Karpas-422 (cell line): ENCODE data around the gene MOCOS. TPM values are rescaled to one million over a fixed set of nuclear protein-coding genes. Genes with fewer than 3 reads are reported as not detected.
A peak's percentile ranks its signal among the peaks of the same experiment; 100 is the strongest.

Source experiments
- DNase-seq: peaks from one replicate; pipeline ENCODE4 v3.0.0-alpha.2; 2015
- H2AFZ ChIP-seq: fragments of 200-600 bp; sonication (generic); 2 replicates; pipeline ENCODE4 v1.6.1; 2014; ENCODE audit warnings: antibody characterized with exemption, low read length, mixed read lengths
- H3K27ac ChIP-seq: fragments of 200-600 bp; sonication (generic); 2 replicates; pipeline ENCODE4 v1.5.1; 2014; ENCODE audit warnings: mild to moderate bottlenecking, low read length, moderate library complexity
- H3K27me3 ChIP-seq: fragments of 200-600 bp; sonication (generic); 2 replicates; pipeline ENCODE4 v1.6.1; 2014; ENCODE audit warnings: low read length, mixed read lengths
- H3K36me3 ChIP-seq: fragments of 200-600 bp; sonication (generic); 2 replicates; pipeline ENCODE4 v1.6.1; 2014; ENCODE audit warnings: low read length, mixed read lengths; ENCODE audit not compliant: insufficient read depth
- H3K4me1 ChIP-seq: fragments of 200-600 bp; sonication (generic); 2 replicates; pipeline ENCODE4 v1.6.1; 2014; ENCODE audit warnings: mild to moderate bottlenecking, low read length, mixed read lengths
- H3K4me2 ChIP-seq: fragments of 200-600 bp; sonication (generic); 2 replicates; pipeline ENCODE4 v1.6.1; 2014; ENCODE audit warnings: low read length, low read depth, mild to moderate bottlenecking; ENCODE audit not compliant: poor library complexity, severe bottlenecking
- H3K4me3 ChIP-seq: fragments of 200-600 bp; sonication (generic); 2 replicates; pipeline ENCODE4 v1.5.1; 2014; ENCODE audit warnings: mild to moderate bottlenecking, antibody characterized with exemption, low read length, mixed read lengths
- H3K79me2 ChIP-seq: fragments of 200-600 bp; sonication (generic); 2 replicates; pipeline ENCODE4 v1.6.1; 2014; ENCODE audit warnings: mild to moderate bottlenecking, low read length, mixed read lengths
- H3K9ac ChIP-seq: fragments of 200-600 bp; sonication (generic); 2 replicates; pipeline ENCODE4 v1.6.0; 2014; ENCODE audit warnings: low read length
- H3K9me2 ChIP-seq: fragments of 200-600 bp; sonication (generic), shearing (Covaris generic); replicated peaks from 2 replicates; pipeline ENCODE4 v1.6.0; 2014; ENCODE audit warnings: mild to moderate bottlenecking, low read length, moderate library complexity; ENCODE audit not compliant: insufficient read depth
- H3K9me3 ChIP-seq: fragments of 300-700, 200-600 bp; sonication (generic); 2 replicates; pipeline ENCODE4 v1.6.1; 2014; ENCODE audit warnings: low read length, mixed read lengths
- H4K20me1 ChIP-seq: fragments of 200-600 bp; sonication (generic); 2 replicates; pipeline ENCODE4 v1.6.1; 2014; ENCODE audit warnings: mild to moderate bottlenecking, antibody characterized with exemption, low read length, low read depth; ENCODE audit not compliant: insufficient read depth
- total RNA-seq: library from RNA; depleted of rRNA; stranded (reverse); fragments of >200 nt; shearing (Covaris generic); gene quantifications from 2 replicates; pipeline ENCODE4 v1.2.3, GENCODE V29; 2014; ENCODE audit warnings: low replicate concordance

The MOCOS gene
- total RNA-seq, 1 experiment from 2014 or later = not detected

DNA sequence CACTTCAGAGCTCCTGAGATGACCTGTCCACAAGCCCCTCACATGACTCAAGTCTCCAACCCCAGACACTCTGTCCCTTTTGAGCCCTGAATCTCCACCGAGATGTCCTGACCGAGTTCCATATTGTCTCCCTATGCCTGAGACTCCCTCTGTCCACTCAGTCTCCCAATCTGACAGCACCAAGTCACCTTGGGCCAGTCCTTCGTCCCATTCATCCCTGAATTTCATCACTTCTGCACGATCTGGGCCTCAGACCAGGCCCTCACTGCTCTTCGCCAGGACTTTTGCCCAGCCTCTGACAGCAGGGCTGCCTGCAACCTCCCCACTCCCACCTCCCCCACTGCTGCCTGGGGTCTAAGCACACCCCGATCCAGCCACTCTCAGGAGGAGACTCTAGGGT lies 4.3 kb upstream of the MOCOS start:
- H3K27ac ChIP-seq = no peak overlapping the region
- no peaks in the 10 kb centered on the region for H3K79me2 ChIP-seq
- no peak for DNase-seq
- H3K4me2 ChIP-seq = no peak overlapping the region
- H4K20me1 ChIP-seq = peaks cover 37% of the 10 kb centered on the region; the same call in 1 of the 2 replicates
- no peaks in the 10 kb centered on the region for H3K9me2 ChIP-seq
- no peak overlapping the region for H2AFZ ChIP-seq
- H3K4me3 ChIP-seq = no peak overlapping the region
- no peaks in the 10 kb centered on the region for H3K27me3 ChIP-seq
- no peaks in the 10 kb centered on the region for H3K9me3 ChIP-seq
- H3K9ac ChIP-seq = no peak overlapping the region
- peaks cover 29% of the 10 kb centered on the region for H3K4me1 ChIP-seq
- H3K36me3 ChIP-seq = no peaks in the 10 kb centered on the region

DNA sequence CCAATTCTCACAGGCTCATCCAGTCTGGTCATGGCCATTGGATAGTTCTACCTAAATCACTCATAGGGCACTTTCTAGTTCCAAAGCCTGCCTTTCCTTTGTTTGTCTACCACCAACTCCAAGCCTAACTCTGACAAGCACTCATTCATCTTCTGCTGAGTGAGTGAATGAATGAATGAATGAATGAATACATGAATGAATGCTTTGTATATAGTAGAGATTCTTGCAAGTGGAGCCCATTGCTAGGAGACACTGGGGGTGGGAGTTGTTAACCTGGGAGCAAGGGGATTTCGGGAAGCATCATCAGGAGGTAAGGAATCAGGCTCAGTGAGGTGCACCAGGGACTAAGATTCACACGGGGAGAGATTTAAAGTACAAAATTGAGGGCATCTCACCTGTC lies 3.3 kb upstream of the MOCOS start:
- Histone ChIP-seq H3K9ac (no peak overlapping the region), H3K27ac (no peak overlapping the region), H3K4me3 (no peak overlapping the region), H3K9me2 (no peaks in the 10 kb centered on the region), H3K27me3 (no peaks in the 10 kb centered on the region), H3K4me2 (no peak overlapping the region), H3K36me3 (no peaks in the 10 kb centered on the region), H2AFZ (no peak overlapping the region), H3K9me3 (no peaks in the 10 kb centered on the region), H4K20me1 (peaks cover 32% of the 10 kb centered on the region; the same call in 1 of the 2 replicates), H3K79me2 (no peaks in the 10 kb centered on the region), H3K4me1 (peaks cover 29% of the 10 kb centered on the region)
- DNase-seq = no peak

DNA sequence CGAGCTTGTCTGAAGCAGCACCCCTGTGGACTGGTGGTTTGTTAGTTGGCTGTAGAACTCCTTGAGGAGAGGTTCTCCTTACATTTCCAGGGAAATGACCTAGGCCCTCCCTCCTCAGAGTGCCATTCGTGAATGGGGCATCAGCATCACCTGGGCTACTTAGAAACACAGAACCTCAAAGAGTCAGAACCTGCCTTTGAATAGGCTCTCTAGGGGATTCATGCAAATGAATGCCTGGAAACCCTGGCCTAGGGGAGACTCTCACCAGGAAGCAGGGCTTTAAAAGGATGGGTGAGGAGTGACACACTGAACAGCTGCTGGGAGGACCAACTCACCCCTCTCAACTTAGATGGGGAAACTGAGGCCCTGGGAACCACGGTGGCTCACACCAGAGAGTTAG lies 2.1 kb upstream of the MOCOS start:
- H3K9me3 ChIP-seq = no peaks in the 10 kb centered on the region
- no peaks in the 10 kb centered on the region for H3K9me2 ChIP-seq
- H3K4me3 ChIP-seq = no peak overlapping the region
- H3K4me1 ChIP-seq = peaks cover 21% of the 10 kb centered on the region
- peak; percentile 77 for DNase-seq
- H3K9ac ChIP-seq = no peak overlapping the region
- no peaks in the 10 kb centered on the region for H3K27me3 ChIP-seq
- H3K4me2 ChIP-seq = no peak overlapping the region
- no peak overlapping the region for H2AFZ ChIP-seq
- H4K20me1 ChIP-seq = peaks cover 26% of the 10 kb centered on the region; the same call in 1 of the 2 replicates
- no peaks in the 10 kb centered on the region for H3K79me2 ChIP-seq
- H3K27ac ChIP-seq = no peak overlapping the region
- no peaks in the 10 kb centered on the region for H3K36me3 ChIP-seq

DNA sequence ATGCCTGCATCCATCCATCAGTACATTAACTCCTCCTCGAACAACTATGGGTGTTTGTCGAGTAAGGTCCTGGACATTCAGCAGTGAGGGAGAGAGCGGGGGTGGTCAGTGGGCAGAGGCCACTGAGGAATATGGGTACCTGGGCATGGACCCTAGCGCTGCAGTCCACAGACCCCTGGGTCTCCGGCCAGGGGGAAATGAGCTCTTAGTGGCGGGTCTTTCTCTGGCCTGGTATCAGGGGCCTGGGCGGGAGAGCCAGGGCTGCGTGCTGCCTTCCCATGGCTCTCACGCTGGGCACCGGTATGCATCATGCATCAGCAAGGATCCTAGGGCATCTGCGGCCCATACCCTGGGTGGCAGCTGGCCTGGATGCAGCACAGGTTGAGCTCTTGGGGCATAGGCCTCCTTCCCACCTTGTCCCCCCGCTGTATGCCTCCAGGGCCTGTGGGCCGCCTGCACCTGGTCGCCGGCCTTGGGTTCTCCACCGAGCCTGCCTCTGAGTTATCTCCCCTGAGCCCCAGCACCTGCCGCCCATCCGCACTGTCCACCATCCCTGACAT lies 1.3 kb upstream of the MOCOS start:
- Histone ChIP-seq H3K27ac (no peak overlapping the region), H3K9me2 (no peaks in the 10 kb centered on the region), H3K36me3 (no peaks in the 10 kb centered on the region), H3K27me3 (no peaks in the 10 kb centered on the region), H3K4me2 (no peak overlapping the region), H3K4me1 (peaks cover 18% of the 10 kb centered on the region), H3K9me3 (no peaks in the 10 kb centered on the region), H3K9ac (no peak overlapping the region), H3K4me3 (no peak overlapping the region), H4K20me1 (peaks cover 22% of the 10 kb centered on the region; the same call in 1 of the 2 replicates), H2AFZ (no peak overlapping the region), H3K79me2 (no peaks in the 10 kb centered on the region)
- DNase-seq = no peak

GRCh38 chr18:36186461-36187192 lies 670 bp upstream of the MOCOS start:
- H3K27ac ChIP-seq = no peak overlapping the region
- peaks cover 22% of the 10 kb centered on the region; the same call in 1 of the 2 replicates for H4K20me1 ChIP-seq
- H3K79me2 ChIP-seq = no peaks in the 10 kb centered on the region
- H3K9ac ChIP-seq = no peak overlapping the region
- no peak overlapping the region for H2AFZ ChIP-seq
- H3K4me1 ChIP-seq = peaks cover 18% of the 10 kb centered on the region
- no peaks in the 10 kb centered on the region for H3K27me3 ChIP-seq
- DNase-seq = no peak
- no peak overlapping the region for H3K4me2 ChIP-seq
- H3K4me3 ChIP-seq = no peak overlapping the region
- no peaks in the 10 kb centered on the region for H3K9me3 ChIP-seq
- H3K36me3 ChIP-seq = no peaks in the 10 kb centered on the region
- no peaks in the 10 kb centered on the region for H3K9me2 ChIP-seq

- no peak overlapping the region for H2AFZ ChIP-seq
- DNase-seq = no peak
- H3K4me3 ChIP-seq = no peak overlapping the region
- H3K4me1 ChIP-seq = peaks cover 18% of the 10 kb centered on the region
- no peaks in the 10 kb centered on the region for H3K9me3 ChIP-seq
- H3K27ac ChIP-seq = no peak overlapping the region
- H3K9ac ChIP-seq = no peak overlapping the region
- no peaks in the 10 kb centered on the region for H3K36me3 ChIP-seq
- H4K20me1 ChIP-seq = peaks cover 16% of the 10 kb centered on the region; the same call in 1 of the 2 replicates
- H3K27me3 ChIP-seq = no peaks in the 10 kb centered on the region
- H3K79me2 ChIP-seq = no peaks in the 10 kb centered on the region
- H3K4me2 ChIP-seq = no peak overlapping the region
- H3K9me2 ChIP-seq = no peaks in the 10 kb centered on the region
These were observed 777 bp downstream of the MOCOS start for GRCh38 chr18:36187826-36188721.

DNA sequence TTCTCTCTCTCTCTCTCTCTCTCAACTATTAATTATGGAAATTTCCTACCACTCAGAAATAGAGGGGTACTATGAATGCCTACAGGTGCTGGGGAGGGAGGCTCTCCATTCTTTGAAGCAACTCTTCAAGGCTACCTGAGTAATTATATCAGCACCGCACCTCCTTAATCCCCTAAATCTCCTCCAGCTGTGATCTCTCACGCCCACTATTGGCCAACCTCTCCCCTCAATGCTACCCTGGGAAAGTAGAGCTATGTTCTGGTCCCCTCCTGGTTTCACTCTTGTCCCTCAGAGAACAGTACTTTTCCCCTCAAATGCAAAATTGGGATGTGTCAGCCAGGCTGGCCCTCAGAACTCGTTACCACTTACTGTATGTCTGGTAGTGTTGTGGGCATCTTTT lies 1.6 kb downstream of the MOCOS start:
- H2AFZ ChIP-seq = no peak overlapping the region
- no peak for DNase-seq
- no peak overlapping the region for H3K4me2 ChIP-seq
- H3K9me2 ChIP-seq = no peaks in the 10 kb centered on the region
- H3K9ac ChIP-seq = no peak overlapping the region
- H3K27me3 ChIP-seq = no peaks in the 10 kb centered on the region
- no peak overlapping the region for H3K27ac ChIP-seq
- H3K36me3 ChIP-seq = no peaks in the 10 kb centered on the region
- peaks cover 13% of the 10 kb centered on the region; the same call in 1 of the 2 replicates for H4K20me1 ChIP-seq
- no peak overlapping the region for H3K4me3 ChIP-seq
- no peaks in the 10 kb centered on the region for H3K79me2 ChIP-seq
- H3K9me3 ChIP-seq = no peaks in the 10 kb centered on the region
- peaks cover 21% of the 10 kb centered on the region for H3K4me1 ChIP-seq

DNA sequence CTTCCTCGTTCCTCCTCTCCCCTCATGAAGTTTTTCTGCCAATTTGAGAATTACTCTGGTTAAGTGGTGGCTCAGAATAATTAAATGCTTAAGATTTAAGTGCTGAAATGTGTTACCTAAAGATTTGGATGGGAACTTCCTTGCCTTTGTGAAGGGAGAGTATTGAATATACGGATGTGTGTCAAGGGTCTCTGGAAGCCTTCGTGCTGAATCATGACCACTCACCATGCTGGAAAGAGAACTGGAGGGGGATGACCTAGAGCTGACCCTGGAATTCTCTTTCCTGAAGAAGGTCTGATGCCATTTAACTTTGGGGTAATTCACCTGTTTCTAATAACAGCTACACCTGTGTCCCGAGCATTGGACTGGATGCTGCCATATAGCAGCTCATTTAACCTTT lies 2.2 kb downstream of the MOCOS start:
- no peak overlapping the region for H3K9ac ChIP-seq

More for the DNA sequence above, 2.2 kb downstream of the MOCOS start:
- Histone ChIP-seq H3K4me3 (no peak overlapping the region), H3K27me3 (no peaks in the 10 kb centered on the region), H3K9me2 (no peaks in the 10 kb centered on the region), H3K4me1 (peaks cover 27% of the 10 kb centered on the region), H3K4me2 (no peak overlapping the region), H2AFZ (no peak overlapping the region), H3K79me2 (no peaks in the 10 kb centered on the region), H3K27ac (no peak overlapping the region), H4K20me1 (peaks cover 13% of the 10 kb centered on the region; the same call in 1 of the 2 replicates), H3K9me3 (no peaks in the 10 kb centered on the region), H3K36me3 (no peaks in the 10 kb centered on the region)
- DNase-seq = no peak
